GM21576 (cell line): ENCODE data around the gene KLRC2.
A peak's percentile ranks its signal among the peaks of the same experiment; 100 is the strongest.
"Not testable (repeated sequence)": the region's sequence is repeated elsewhere in the genome, so short reads cannot be mapped to it uniquely, and the experiment has no call there.

ENCODE experiments used
- ATAC-seq: cut with Tn5 transposase; IDR thresholded peaks from one replicate; pipeline ENCODE4 v1.9.1; 2021; ENCODE audit warnings: mild to moderate bottlenecking, moderate library complexity; ENCODE audit not compliant: unreplicated experiment

The KLRC2 gene

GRCh38 chr12:10406725-10407124 lies 29.1 kb downstream of the KLRC2 start:
- no peak for ATAC-seq

GRCh38 chr12:10405294-10405693 lies 30.5 kb downstream of the KLRC2 start:
- ATAC-seq, result no peak

- no peak for ATAC-seq
Observed at GRCh38 chr12:10404798-10405197, 31.0 kb downstream of the KLRC2 start.

- ATAC-seq, result no peak
Observed at GRCh38 chr12:10400829-10401228, 35.0 kb downstream of the KLRC2 start.

- ATAC-seq, result no peak
Observed at GRCh38 chr12:10398168-10398567, 37.6 kb downstream of the KLRC2 start.

GRCh38 chr12:10397296-10397695 lies 38.5 kb downstream of the KLRC2 start:
- ATAC-seq, result no peak

GRCh38 chr12:10396176-10396575 lies 39.6 kb downstream of the KLRC2 start:
- ATAC-seq, result not testable (repeated sequence)

GRCh38 chr12:10395390-10395998 lies 40.3 kb downstream of the KLRC2 start:
- ATAC-seq, result peak; percentile 81

GRCh38 chr12:10394531-10395152 lies 41.2 kb downstream of the KLRC2 start:
- ATAC-seq, result not testable (repeated sequence)

GRCh38 chr12:10393291-10393690 lies 42.5 kb downstream of the KLRC2 start:
- ATAC-seq, result no peak

GRCh38 chr12:10392394-10392930 lies 43.3 kb downstream of the KLRC2 start:
- ATAC-seq, result peak; percentile 63

- ATAC-seq, result not testable (repeated sequence)
Observed at GRCh38 chr12:10390991-10391390, 44.8 kb downstream of the KLRC2 start.

- ATAC-seq, result no peak
Observed at GRCh38 chr12:10389904-10390303, 45.9 kb downstream of the KLRC2 start, which contains the start of gene KLRK1. Gene KLRK1, minus strand, starts transcription at chr12:10390041. Its CDS starts 1,231 bp downstream, at chr12:10388810.

GRCh38 chr12:10388624-10389413 lies 47.0 kb downstream of the KLRC2 start:
- no peak for ATAC-seq

GRCh38 chr12:10387498-10387897 lies 48.3 kb downstream of the KLRC2 start:
- not testable (repeated sequence) for ATAC-seq

- ATAC-seq, result no peak
Observed at GRCh38 chr12:10386857-10387256, 49.0 kb downstream of the KLRC2 start.

GRCh38 chr12:10385166-10385613 lies 50.6 kb downstream of the KLRC2 start:
- ATAC-seq, result no peak

- no peak for ATAC-seq
Observed at GRCh38 chr12:10384191-10384590, 51.6 kb downstream of the KLRC2 start.

GRCh38 chr12:10381928-10382628 lies 53.7 kb downstream of the KLRC2 start:
- ATAC-seq, result no peak
